Left ventricle myocardium superior (tissue), 1 donor: Measurements from ENCODE around the gene ANKRD9. TPM values are rescaled to one million over a fixed set of nuclear protein-coding genes. Genes with fewer than 3 reads are reported as not detected.
"Not testable (repeated sequence)": the region's sequence is repeated elsewhere in the genome, so short reads cannot be mapped to it uniquely, and the experiment has no call there.

Experiments
- ATAC-seq: fragments of 200-7000 bp; cut with Tn5 transposase; one replicate; pipeline ENCODE4 v1.9.1; 2020; ENCODE audit warnings: mild to moderate bottlenecking, moderate library complexity
- DNase-seq: peaks from one replicate; pipeline ENCODE4 v3.0.0-alpha.2; 2020
- intact Hi-C: fragments of 100-400 bp; cut with micrococcal nuclease; formaldehyde crosslinking; loops from one replicate; pipeline ENCODE4 v1.11.0; 2022
- long read RNA-seq: library from polyadenylated mRNA; unstranded; transcript quantifications from one replicate; pipeline ENCODE4 v2.0.0, GENCODE V29; 2021
- total RNA-seq: library from RNA; stranded (reverse); fragmentation: NEBNext Ultra II Directional; extraction: Animal tissue kit (Norgen Biotek cat#: 25700); gene quantifications from one replicate; pipeline ENCODE4 v1.2.1, GENCODE V29; 2021
- donor health status: DM: no; HTN: yes; CAD: no; lungs with severe emphysema.

ANKRD9 gene
- total RNA-seq, result 167 TPM
- long read RNA-seq, full-length matches to known transcripts, result 550 of 656 reads
- long read RNA-seq, partial matches to known transcripts, result 0 of 656 reads
- long read RNA-seq, other reads (novel, unspliced or antisense), result 106 of 656 reads

DNA sequence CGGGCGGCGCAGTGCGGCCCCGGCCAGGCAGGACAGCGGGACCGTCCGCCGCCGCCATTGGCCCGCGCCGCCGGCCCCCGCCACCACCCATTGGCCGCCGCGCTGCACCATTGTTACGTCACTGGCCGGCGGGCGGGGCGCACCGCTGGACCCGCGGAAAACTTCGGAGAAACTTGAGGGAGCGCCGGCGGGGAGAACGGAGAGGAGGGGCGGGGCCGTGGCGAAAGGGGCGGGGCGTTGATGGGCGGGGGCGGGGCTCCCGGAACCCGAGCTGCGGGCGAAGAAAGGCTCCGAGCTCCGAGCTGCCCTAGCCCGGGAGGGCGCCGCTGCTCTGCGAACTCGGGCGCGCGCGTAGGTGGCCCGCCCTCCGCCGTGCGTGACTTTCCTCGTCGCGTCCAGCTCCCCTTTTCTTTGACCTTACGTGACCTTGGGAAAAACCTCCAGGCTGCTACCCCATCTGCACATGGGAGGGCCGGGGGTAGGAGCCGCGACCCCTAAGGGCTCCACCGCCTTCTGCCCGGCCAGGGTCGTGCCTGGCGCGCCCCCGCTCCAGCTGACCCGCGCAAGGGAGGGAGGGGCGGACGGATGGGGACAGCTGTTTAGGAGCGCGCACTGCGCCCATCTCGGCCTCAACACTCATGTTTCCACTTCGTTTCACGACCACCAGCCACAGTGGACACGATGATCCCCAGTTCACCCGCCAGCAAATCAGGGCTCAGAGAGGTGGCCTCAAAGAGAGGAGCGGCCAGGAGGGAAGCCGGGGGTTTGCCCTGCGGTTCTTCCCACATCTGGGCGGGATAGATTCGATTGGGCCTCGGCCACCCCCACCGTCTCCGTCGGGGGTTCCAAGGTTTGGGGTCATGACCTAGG, at the start of gene ANKRD9:
TSS of gene ANKRD9 (minus strand) at position 31 of the 870 bp plus-strand sequence. CDS start 1,887 bp downstream, outside the sequence.
- DNase-seq (peak; percentile 98), ATAC-seq (peak; percentile 79)
- intact Hi-C loops, result no loop called here

- DNase-seq (no peak), ATAC-seq (no peak)
- intact Hi-C loops, result no loop called here
These were observed 49.0 kb upstream of the ANKRD9 start for GRCh38 chr14:102558556-102558955.

DNA sequence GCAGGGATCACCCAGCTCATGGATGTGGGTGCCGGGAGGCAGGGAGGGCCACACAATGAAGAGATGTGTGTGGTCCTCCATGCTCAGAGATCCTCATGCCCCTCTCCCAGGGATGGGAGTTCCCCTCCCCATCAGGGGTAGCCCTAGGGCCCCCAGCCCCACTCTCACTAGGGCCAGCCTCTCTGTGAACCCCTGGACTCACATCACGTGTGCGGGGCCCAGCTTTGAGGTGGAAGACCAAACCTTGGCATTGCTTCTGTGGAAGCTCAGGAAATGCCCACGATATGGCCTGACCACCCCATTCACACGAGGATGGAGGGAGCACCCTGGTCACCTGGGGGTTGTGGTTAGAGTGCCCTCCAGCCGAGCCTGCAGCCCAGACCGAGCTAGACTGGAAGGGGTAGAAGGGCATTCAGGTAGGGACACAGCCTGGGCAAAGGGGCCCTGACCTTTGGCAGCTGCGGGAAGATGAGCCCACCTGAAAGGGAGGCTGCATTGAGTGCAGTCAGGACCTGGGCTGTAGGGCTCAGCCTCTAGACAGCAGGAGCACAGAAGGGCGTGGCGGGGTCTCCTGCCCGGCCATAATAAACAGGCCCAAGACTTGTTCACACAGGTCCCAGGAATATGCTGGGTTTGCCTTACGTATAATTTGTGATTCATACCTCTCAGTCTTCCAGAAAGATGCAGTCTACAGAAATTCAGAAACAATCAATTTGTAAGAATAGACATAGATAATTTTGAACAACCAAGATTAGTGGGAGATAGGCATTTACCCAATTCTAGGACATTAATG, 48.1 kb upstream of the ANKRD9 start:
- no peak for ATAC-seq

DNA sequence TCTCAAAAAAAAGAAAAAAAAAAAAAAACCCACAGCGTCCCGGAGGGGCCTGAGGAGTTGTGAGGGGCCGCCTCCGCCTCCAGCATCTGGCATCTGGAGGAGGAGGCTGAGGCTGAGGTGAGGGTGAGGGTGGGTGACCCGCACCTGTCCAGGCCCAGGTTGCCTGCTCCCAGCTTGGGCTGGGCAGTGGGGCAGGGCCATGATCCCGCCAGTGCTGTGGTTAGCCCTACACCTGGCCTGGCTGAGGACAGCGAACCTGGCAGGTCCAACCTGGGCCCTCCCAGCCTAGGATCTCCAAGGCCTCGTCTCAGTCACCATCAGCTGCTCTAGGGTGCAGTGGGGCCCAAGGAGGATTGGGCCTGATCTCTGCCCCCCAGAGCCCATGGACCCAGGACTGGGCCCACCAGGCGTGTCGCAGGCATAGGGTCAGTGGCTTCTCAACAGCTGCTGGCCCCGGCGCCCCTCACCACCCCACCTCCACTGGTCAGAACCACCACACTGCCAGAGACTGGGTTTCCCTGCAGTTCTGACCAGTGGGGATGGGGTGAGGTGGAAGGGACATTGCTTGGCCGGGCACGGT, 46.6 kb upstream of the ANKRD9 start:
- DNase-seq (no peak), ATAC-seq (no peak)
- intact Hi-C loops, result no loop called here

More for the DNA sequence above, 48.1 kb upstream of the ANKRD9 start:
- DNase-seq, result no peak
- intact Hi-C loops, result no loop called here

DNA sequence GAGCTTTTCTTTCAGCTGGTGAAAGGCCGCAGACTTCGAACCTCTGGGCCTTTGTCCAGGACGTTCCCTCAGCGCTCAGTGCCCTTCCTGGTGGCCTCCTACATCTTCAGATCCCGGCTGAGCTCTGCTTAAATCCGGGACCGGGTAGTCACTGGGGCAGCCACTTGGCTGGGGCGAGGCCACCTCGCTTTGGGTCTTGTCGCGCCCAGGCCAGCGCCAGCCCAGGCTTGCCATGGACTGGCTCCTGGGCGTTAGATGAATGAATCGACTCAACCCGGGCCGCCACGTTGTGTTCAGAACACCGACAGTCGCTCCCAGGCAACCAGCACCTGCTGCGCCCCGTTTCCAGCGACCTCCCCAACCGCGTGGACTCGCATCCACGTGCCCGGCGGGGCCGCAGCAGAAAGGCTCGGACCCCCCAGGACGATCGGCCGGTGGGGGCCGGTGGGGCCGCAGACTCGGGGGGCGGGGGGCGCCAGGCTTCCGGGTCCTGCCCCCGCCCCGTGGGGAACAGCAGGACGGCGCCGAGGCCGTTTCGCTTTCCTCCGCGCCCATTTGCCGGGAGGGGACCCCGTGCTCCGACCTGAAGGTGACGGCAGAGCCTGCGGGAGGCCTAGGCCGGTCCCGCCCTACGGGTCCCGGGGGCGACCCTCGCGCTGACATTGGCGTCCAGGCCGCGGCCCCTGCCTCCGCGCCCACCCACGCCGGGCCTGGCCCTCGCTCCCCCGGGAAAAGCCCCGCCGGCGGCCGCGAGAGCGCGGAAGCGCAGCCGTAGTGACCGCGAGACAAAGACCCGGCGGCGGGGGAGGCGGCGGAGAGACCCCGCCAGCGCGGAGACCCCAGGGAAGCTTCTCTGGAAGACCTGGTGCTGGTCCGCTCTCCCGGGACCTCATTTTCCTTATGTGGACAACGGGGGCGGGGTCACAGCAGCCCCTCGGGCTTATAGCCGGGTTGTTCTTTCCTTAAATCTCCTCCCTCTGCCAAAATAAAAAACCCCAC, 45.5 kb upstream of the ANKRD9 start:
- peak; percentile 79 for ATAC-seq
- DNase-seq, result peak; percentile 57
- intact Hi-C loops, result no loop called here

DNA sequence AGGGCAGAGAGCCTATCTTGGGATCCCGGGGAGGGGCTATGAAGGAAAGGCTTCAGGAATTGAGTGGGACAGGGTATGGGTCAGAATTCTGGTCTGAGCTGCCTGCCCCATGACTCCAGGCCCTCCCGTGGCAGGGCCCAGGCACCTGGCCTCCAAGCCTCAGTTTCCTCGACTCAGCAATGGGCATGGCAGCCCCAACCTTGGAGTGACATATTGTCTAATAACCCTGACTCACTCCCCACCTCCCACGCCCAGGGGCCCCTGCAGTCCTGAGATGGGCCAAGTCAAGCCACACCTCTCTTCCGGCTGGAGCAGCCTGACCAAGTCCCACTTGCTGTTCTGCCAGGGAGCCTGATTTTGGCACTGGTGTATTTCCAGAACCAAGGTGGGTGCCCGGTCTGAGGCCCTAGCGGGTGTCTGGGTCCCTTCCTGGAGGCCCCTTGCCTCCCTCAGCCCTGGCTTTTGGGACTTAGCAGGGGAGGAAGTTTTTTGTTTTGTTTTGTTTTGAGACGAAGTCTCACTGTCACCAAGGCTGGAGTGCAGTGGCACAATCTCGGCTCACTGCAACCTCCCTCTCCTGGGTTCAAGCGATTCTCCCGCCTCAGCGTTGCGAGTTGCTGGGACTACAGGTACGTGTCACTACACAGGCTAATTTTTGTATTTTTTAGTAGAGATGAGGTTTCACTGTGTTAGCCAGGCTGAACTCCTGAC, 42.6 kb upstream of the ANKRD9 start:
- intact Hi-C loops, result no loop called here
- DNase-seq (no peak), ATAC-seq (peak; percentile 37)

DNA sequence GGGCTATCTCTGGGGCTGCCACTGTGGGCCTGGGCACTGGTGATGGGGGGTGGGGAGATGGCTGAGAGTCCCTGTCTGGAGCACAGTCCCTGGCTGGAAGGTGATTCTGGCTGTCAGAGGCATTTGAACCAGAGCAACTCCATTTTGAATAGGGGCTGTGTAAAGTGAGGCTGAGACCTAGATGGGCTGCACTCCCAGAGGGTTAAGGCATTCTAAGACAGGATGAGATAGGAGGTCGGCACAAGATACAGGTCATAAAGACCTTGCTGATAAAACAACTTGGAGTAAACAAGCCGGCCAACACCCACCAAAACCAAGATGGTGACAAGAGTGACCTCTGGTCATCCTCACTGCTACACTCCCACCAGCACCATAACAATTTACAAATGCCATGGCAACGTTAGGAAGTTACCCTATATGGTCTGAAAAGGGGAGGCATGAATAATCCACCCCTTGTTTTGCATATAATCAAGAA, 41.4 kb upstream of the ANKRD9 start:
- DNase-seq, ATAC-seq, intact Hi-C loops: not testable (repeated sequence)

GRCh38 chr14:102548616-102549240, 39.2 kb upstream of the ANKRD9 start:
- ATAC-seq, result no peak
- intact Hi-C loops, result no loop called here
- DNase-seq, result no peak

DNA sequence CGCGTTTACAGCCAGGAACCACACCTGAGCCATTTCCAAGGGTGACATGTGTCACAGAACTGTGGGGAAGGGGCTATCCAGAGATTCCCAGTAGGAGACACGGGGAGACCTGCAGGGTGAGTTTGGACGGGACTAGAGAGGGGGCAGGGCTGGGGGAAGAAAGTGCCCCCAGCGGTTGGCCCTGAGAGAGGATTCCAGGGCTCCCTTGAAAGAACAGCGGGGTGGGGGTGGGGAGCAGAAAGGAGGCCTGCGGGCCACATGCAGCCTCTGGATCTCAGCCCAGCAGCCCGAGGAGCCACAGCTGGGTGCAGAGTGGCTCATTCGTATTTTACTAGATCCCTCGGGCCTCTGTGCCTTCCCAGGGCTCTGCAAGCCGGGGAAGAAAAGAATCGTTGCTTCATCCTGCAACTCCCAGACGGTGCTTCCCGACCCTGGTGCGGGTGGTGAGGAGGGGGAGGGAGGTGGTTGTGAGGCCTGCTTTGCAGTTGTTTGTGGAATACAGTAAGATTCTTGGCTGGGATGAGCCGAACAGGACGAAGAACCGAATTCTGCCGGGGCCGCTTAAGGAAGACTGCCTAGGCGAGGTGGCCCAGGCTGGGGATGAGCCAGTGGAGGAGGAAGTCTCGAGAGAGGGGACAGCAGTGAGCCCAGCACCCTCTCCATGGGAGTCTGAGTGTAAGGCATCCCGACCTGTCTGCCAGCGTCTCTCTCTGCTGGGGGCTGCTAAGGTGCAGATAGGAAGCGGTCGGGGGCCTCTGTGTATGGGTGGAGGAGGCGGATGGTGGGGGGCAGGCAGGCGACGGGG, 36.1 kb upstream of the ANKRD9 start:
- intact Hi-C loops, result no loop called here
- peak; percentile 44 for DNase-seq
- peak; percentile 60 for ATAC-seq

DNA sequence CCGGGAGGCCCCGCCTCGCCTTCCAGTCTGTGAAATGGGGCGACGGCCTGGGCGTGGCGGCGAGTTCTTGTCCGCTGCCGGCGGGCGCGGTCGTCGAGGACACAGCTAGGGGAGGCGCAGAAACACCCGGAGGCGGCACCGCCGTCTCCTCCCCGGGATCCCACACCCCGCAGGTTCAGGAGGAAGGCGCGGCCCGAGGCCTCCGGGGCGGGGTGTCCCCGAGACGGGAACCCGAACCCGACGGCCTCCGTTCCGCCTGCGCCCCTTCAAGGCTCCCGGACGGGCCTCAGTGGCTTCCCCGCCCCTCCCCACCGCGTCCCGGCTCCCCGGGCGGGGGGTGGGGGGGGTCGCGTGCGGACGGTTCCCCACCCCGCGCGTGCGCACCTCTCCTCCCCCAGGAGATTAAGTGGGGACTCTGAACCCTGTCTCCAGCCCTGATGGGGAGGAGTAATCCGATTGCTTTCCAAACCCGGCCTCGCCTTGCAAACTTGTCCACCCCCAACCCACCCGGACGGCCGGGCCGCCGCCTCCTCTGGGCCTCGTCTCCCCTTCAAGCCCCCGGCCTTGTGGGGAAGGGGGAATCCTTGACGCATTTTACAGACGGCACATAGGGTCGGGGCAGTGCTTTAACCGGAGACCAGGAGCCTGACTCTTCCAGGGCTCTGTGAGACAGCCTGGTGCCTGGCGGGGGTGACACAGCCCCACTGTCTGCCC, 35.3 kb upstream of the ANKRD9 start:
- ATAC-seq, result peak; percentile 31
- intact Hi-C loops, result no loop called here
- DNase-seq, result peak; percentile 60

- DNase-seq, result no peak
- no peak for ATAC-seq
- intact Hi-C loops, result no loop called here
These were observed 34.6 kb upstream of the ANKRD9 start for GRCh38 chr14:102544046-102544746.

GRCh38 chr14:102541771-102542170, 32.2 kb upstream of the ANKRD9 start:
- no peak for ATAC-seq
- intact Hi-C loops, result no loop called here
- no peak for DNase-seq

DNA sequence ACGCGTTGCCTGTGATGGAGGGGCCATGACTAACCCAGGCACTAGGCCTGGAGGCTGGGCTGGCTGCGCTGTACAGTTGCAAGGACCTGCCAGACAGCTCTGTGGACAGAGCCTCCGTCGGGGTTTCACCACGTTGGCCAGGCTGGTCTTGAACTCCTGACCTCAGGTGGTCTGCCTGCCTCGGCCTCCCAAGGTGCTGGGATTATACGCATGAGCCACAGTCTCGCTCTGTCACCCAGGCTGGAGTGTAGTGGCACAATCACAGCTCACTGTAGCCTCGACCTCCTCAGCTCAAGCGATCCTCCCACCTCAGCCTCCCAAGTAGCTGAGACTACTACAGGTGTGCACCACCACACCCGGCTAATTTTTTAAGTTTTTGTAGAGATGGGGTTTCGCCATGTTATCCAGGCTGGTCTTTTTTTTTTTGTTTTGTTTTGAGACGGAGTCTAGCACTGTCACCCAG, 31.5 kb upstream of the ANKRD9 start:
- ATAC-seq, intact Hi-C loops, DNase-seq: not testable (repeated sequence)

- ATAC-seq (peak; percentile 16), DNase-seq (no peak)
- intact Hi-C loops, result no loop called here
These were observed 30.9 kb upstream of the ANKRD9 start for GRCh38 chr14:102540315-102541028.
